GM18505 (cell line): Measurements from ENCODE around the gene EFHC2.

Experiments
- ATAC-seq: cut with Tn5 transposase; IDR thresholded peaks from one replicate; pipeline ENCODE4 v1.9.1; 2021; ENCODE audit not compliant: unreplicated experiment
- POLR2A ChIP-seq: IDR thresholded peaks from 4 replicates; pipeline ENCODE4 v1.6.1; 2011; ENCODE audit warnings: borderline replicate concordance; ENCODE audit not compliant: insufficient read depth, insufficient read length; ENCODE audit errors: extremely low read depth

Gene EFHC2

GRCh38 chrX:44343412-44344141 is at the start of gene EFHC2:
TSS of gene EFHC2 (minus strand) at chrX:44343672. CDS start at chrX:44343588, 84 bp downstream.
- no peak for ATAC-seq
- no peak for TF ChIP-seq POLR2A

GRCh38 chrX:44392767-44393166 is 49.3 kb upstream of the EFHC2 start:
- TF ChIP-seq POLR2A: no peak
- ATAC-seq: no peak

- no peak for ATAC-seq
- TF ChIP-seq POLR2A: no peak
Observed at GRCh38 chrX:44384688-44385338, 41.3 kb upstream of the EFHC2 start.

- no peak for ATAC-seq
- TF ChIP-seq POLR2A: no peak
Observed at GRCh38 chrX:44382871-44383270, 39.4 kb upstream of the EFHC2 start.

GRCh38 chrX:44352758-44353157 is 9.3 kb upstream of the EFHC2 start:
- ATAC-seq: no peak
- TF ChIP-seq POLR2A: no peak

GRCh38 chrX:44349561-44349960 is 6.1 kb upstream of the EFHC2 start:
- no peak for ATAC-seq
- no peak for TF ChIP-seq POLR2A

GRCh38 chrX:44344687-44345086 is 1.2 kb upstream of the EFHC2 start:
- no peak for TF ChIP-seq POLR2A
- ATAC-seq: no peak

GRCh38 chrX:44344194-44344593 is 722 bp upstream of the EFHC2 start:
- no peak for ATAC-seq
- no peak for TF ChIP-seq POLR2A

GRCh38 chrX:44342866-44343265 is 606 bp downstream of the EFHC2 start:
- TF ChIP-seq POLR2A: no peak
- ATAC-seq: no peak

GRCh38 chrX:44338361-44338760 is 5.1 kb downstream of the EFHC2 start:
- ATAC-seq: no peak
- TF ChIP-seq POLR2A: no peak

GRCh38 chrX:44332437-44332836 is 11.0 kb downstream of the EFHC2 start:
- no peak for TF ChIP-seq POLR2A
- no peak for ATAC-seq

GRCh38 chrX:44330227-44330626 is 13.2 kb downstream of the EFHC2 start:
- no peak for ATAC-seq
- TF ChIP-seq POLR2A: no peak

GRCh38 chrX:44319550-44319949 is 23.9 kb downstream of the EFHC2 start:
- ATAC-seq: no peak
- TF ChIP-seq POLR2A: no peak

- no peak for ATAC-seq
- no peak for TF ChIP-seq POLR2A
Observed at GRCh38 chrX:44317181-44317580, 26.3 kb downstream of the EFHC2 start.
